ENCODE data around the gene MPPE1.

GRCh38 chr18:11932393-11932792, 24.3 kb upstream of the MPPE1 start:
- TF ChIP-seq DIDO1 (tag; IDR thresholded peaks at IDR 0.05; ENCODE audit: low read depth): no peak
- TF ChIP-seq JUNB (CRISPR knock-in tag; conservative IDR thresholded peaks at IDR 0.05): no peak
- TF ChIP-seq EP300 (IDR thresholded peaks at IDR 0.05; ENCODE audit: low read length): no peak
- TF ChIP-seq REST (IDR thresholded peaks at IDR 0.05; ENCODE audit: borderline replicate concordance): no peak
- no peak for TF ChIP-seq REST (CRISPR knock-in tag; IDR thresholded peaks at IDR 0.05; ENCODE audit: low read depth)
- no peak for TF ChIP-seq ARHGAP35 (IDR thresholded peaks at IDR 0.05; ENCODE audit: partially characterized antibody)
- TF ChIP-seq RREB1 (CRISPR knock-in tag; IDR thresholded peaks at IDR 0.05): no peak
